HepG2 (cell line): ENCODE measurements around the gene UBQLN2. TPM values are rescaled to one million over a fixed set of nuclear protein-coding genes. Genes with fewer than 3 reads are reported as not detected.

ENCODE experiments used
- ATAC-seq: fragments of 200-7000 bp; cut with Tn5 transposase; 3 replicates; pipeline ENCODE4 v1.9.1; 2020; ENCODE audit warnings: mild to moderate bottlenecking, moderate library complexity
- BruUV-seq: library from RNA; stranded (reverse); fragments of 400-500 nt; replicated peaks from 2 replicates; lab custom pipeline; 2021; lab: Mats Ljungman, UMichigan
- CTCF ChIA-PET: fragments of 300-600 bp; formaldehyde crosslinking; extraction: SDS; loops from one replicate; lab custom pipeline; 2021; ENCODE audit warnings: low total read pairs, inconsistent platforms, low intra/inter-chr PET ratio; lab: Yijun Ruan, JAX
- POLR2A ChIA-PET: fragments of 350-600 bp; sonication (Branson Sonifier 250); formaldehyde crosslinking; loops from one replicate; lab custom pipeline; 2020; ENCODE audit warnings: antibody characterized with exemption, inconsistent platforms; lab: Yijun Ruan, JAX
- DNase-seq: peaks from one replicate; pipeline ENCODE4 v3.0.0-alpha.2; 2015; ENCODE audit warnings: low spot score
- FAIRE-seq: peaks from 3 replicates; lab custom pipeline; 2011; peaks lifted over from hg19 to GRCh38; lab: Jason Lieb, UNC
- H2AFZ ChIP-seq: one replicate; pipeline ENCODE4 v1.6.1; 2011; ENCODE audit warnings: low read length, inconsistent platforms
- H3K27ac ChIP-seq: fragments of 300-600 bp; 3 replicates; pipeline ENCODE4 v1.8.0; 2011; ENCODE audit warnings: mixed run types, mild to moderate bottlenecking, mixed read lengths, low read length, inconsistent platforms; ENCODE audit not compliant: insufficient read depth; ENCODE audit errors: extremely low read length
- H3K27me3 ChIP-seq, 2 experiments: fragments of 200-600 bp in 1 of 2; 2 replicates in 1 of 2; 3 replicates in 1 of 2; pipeline versions ENCODE4 v1.6.0 to v1.8.0; 2011; ENCODE audit warnings: low read length in 2 of 2, mild to moderate bottlenecking in 2 of 2, moderate library complexity in 2 of 2, inconsistent platforms in 1 of 2; ENCODE audit not compliant: insufficient read depth in 2 of 2, control insufficient read depth in 1 of 2
- H3K36me3 ChIP-seq, 2 experiments: fragments of 200-600 bp in 1 of 2; replicated peaks in 1 of 2; 2 replicates in 1 of 2; 3 replicates in 1 of 2; pipeline versions ENCODE4 v1.5.1 to v1.8.0; 2011; ENCODE audit warnings: low read length in 2 of 2, inconsistent platforms in 1 of 2; ENCODE audit not compliant: insufficient read depth in 2 of 2, control insufficient read depth in 1 of 2
- H3K4me1 ChIP-seq: 2 replicates; pipeline ENCODE4 v1.5.1; 2012; ENCODE audit warnings: low read length, inconsistent platforms; ENCODE audit not compliant: insufficient read depth
- H3K4me2 ChIP-seq: 2 replicates; pipeline ENCODE4 v1.6.0; 2011; ENCODE audit warnings: low read depth, low read length, inconsistent platforms
- H3K4me3 ChIP-seq, 3 experiments: fragments of 200-600 bp in 1 of 3; sonication (generic), shearing (Covaris generic) in 1 of 3; replicated peaks in 1 of 3; 2 replicates each; pipeline ENCODE4 v1.5.1; 2011 to 2016; ENCODE audit warnings: low read length in 3 of 3, inconsistent platforms in 2 of 3, low read depth in 2 of 3, mild to moderate bottlenecking in 2 of 3, control low read depth in 1 of 3, mixed read lengths in 1 of 3; ENCODE audit not compliant: insufficient read depth in 1 of 3
- H3K79me2 ChIP-seq: one replicate; pipeline ENCODE4 v1.6.1; 2011; ENCODE audit warnings: low read length, inconsistent platforms; ENCODE audit not compliant: insufficient read depth
- H3K9ac ChIP-seq: 2 replicates; pipeline ENCODE4 v1.6.0; 2011; ENCODE audit warnings: mild to moderate bottlenecking, low read depth, low read length, inconsistent platforms; ENCODE audit not compliant: insufficient read depth
- H3K9me3 ChIP-seq: 2 replicates; pipeline ENCODE4 v1.5.1; 2012; ENCODE audit warnings: mild to moderate bottlenecking, low read length
- H4K20me1 ChIP-seq: 2 replicates; pipeline ENCODE4 v1.6.0; 2011; ENCODE audit warnings: inconsistent platforms, mild to moderate bottlenecking, low read length, moderate library complexity; ENCODE audit not compliant: insufficient read depth
- GATAD2A ChIP-seq: IDR thresholded peaks from 2 replicates; pipeline ENCODE4 v1.6.1; 2016
- ISL2 ChIP-seq: sonication (generic); formaldehyde crosslinking; IDR thresholded peaks from 2 replicates; pipeline ENCODE4 v1.5.0; 2020; ENCODE audit warnings: missing genetic modification reagents
- POGK ChIP-seq: sonication (generic); formaldehyde crosslinking; conservative IDR thresholded peaks from 2 replicates; pipeline ENCODE4 v1.8.0; 2022; ENCODE audit warnings: mild to moderate bottlenecking, moderate library complexity, missing genetic modification reagents
- RNF2 ChIP-seq: fragments of 450-650 bp; conservative IDR thresholded peaks from 2 replicates; pipeline ENCODE4 v1.6.1; 2016; ENCODE audit warnings: low read depth
- ZNF292 ChIP-seq: sonication (generic); formaldehyde crosslinking; IDR thresholded peaks from 2 replicates; pipeline ENCODE4 v1.8.1; 2022; ENCODE audit warnings: mild to moderate bottlenecking, low read depth, missing genetic modification reagents, borderline replicate concordance
- ZNF766 ChIP-seq: sonication (generic); formaldehyde crosslinking; IDR thresholded peaks from 2 replicates; pipeline ENCODE4 v1.5.0; 2020; ENCODE audit warnings: missing genetic modification reagents, borderline replicate concordance
- ZNF768 ChIP-seq: sonication (generic); formaldehyde crosslinking; IDR thresholded peaks from 2 replicates; pipeline ENCODE4 v1.4.0; 2020; ENCODE audit warnings: missing genetic modification reagents
- WGBS: methylation state at CpG from one replicate; pipeline ENCODE4 v1.1.6; 2017; ENCODE audit warnings: low lambda C conversion rate; 5-methylcytosine and 5-hydroxymethylcytosine counted together
- in situ Hi-C: cut with HindIII; loops from 2 replicates; pipeline ENCODE4 v1.10.0; 2017; ENCODE audit warnings: low pct_unique_long_range_greater_than_20kb; ENCODE audit not compliant: extremely low pct_ligation_motif_present
- intact Hi-C: fragments of 100-400 bp; cut with micrococcal nuclease; formaldehyde crosslinking; loops from one replicate; pipeline ENCODE4 v1.10.0; 2022; ENCODE audit not compliant: unreplicated experiment
- polyA plus RNA-seq, 8 experiments: library from polyadenylated mRNA; depleted of rRNA in 3 of 8; stranded (reverse) in 7 of 8; unstranded in 1 of 8; fragments of >200 nt; fragmentation: Illumina TruSeq in 4 of 8; extraction: Trizol in 4 of 8; gene quantifications; 2 replicates each; pipeline versions ENCODE4 v1.2.1 to v1.2.3, GENCODE V29; 2011 to 2016; ENCODE audit warnings: low read depth in 4 of 8, missing spikeins in 1 of 8, mixed read lengths in 1 of 8; ENCODE audit not compliant: insufficient read depth in 1 of 8
- total RNA-seq, 5 experiments: library from RNA; depleted of rRNA; stranded (reverse); fragments of >200 nt; fragmentation: Illumina TruSeq; extraction: Trizol; gene quantifications; 2 replicates each; pipeline ENCODE4 v1.2.3, GENCODE V29; 2016; ENCODE audit warnings: low read depth in 1 of 5

The UBQLN2 gene
- total and polyA plus RNA-seq, 2 of the 13 experiments (the other 11 are each of a cell fraction or from before 2014, with no cell fraction given): 4.1 to 7.2 TPM

GRCh38 chrX:56563231-56564161, at the start of gene UBQLN2 (continued):
- peak; percentile 50; the same call in 1 of the 2 replicates for TF ChIP-seq POGK (CRISPR knock-in tag)
- peak; percentile 42; the same call in 1 of the 2 replicates for TF ChIP-seq ZNF292 (CRISPR knock-in tag)
- peak; percentile 71; the same call in 1 of the 2 replicates for TF ChIP-seq ZNF766 (CRISPR knock-in tag)
- TF ChIP-seq GATAD2A (CRISPR knock-in tag): no peak
- TF ChIP-seq RNF2: no peak
- peak; percentile 55 for TF ChIP-seq ZNF768
- TF ChIP-seq, all 625 proteins: peak for 79

- intact Hi-C loops: no loop called here
- H3K4me3 ChIP-seq: no peak overlapping the region
- no peak overlapping the region for H3K9ac ChIP-seq
- FAIRE-seq: no peak
- no peaks in the 10 kb centered on the region for H4K20me1 ChIP-seq
- no peaks in the 10 kb centered on the region for H3K9me3 ChIP-seq
- H3K36me3 ChIP-seq: no peaks in the 10 kb centered on the region
- no TSS peak for BruUV-seq
- ATAC-seq: no peak
- ChIA-PET CTCF (no interaction called here), POLR2A (no interaction called here)
- no peak overlapping the region for H2AFZ ChIP-seq
- no peaks in the 10 kb centered on the region for H3K27me3 ChIP-seq
- no peak for DNase-seq
- 3% methylated on average over 2 of the region's 2 CpGs for WGBS
- no peaks in the 10 kb centered on the region for H3K79me2 ChIP-seq
- H3K4me2 ChIP-seq: no peak overlapping the region
- no peak overlapping the region for H3K27ac ChIP-seq
- in situ Hi-C loops: no loop called here
- H3K4me1 ChIP-seq: no peaks in the 10 kb centered on the region
- no peak for TF ChIP-seq ISL2 (CRISPR knock-in tag)
Observed at GRCh38 chrX:56519642-56520041, 43.8 kb upstream of the UBQLN2 start.
